HG03354 (cell line): Measurements from ENCODE around the gene UBL5.

ENCODE experiments used
- ATAC-seq: cut with Tn5 transposase; IDR thresholded peaks from one replicate; pipeline ENCODE4 v1.9.1; 2021; ENCODE audit warnings: mild to moderate bottlenecking; ENCODE audit not compliant: unreplicated experiment, poor library complexity, severe bottlenecking

The UBL5 gene

DNA sequence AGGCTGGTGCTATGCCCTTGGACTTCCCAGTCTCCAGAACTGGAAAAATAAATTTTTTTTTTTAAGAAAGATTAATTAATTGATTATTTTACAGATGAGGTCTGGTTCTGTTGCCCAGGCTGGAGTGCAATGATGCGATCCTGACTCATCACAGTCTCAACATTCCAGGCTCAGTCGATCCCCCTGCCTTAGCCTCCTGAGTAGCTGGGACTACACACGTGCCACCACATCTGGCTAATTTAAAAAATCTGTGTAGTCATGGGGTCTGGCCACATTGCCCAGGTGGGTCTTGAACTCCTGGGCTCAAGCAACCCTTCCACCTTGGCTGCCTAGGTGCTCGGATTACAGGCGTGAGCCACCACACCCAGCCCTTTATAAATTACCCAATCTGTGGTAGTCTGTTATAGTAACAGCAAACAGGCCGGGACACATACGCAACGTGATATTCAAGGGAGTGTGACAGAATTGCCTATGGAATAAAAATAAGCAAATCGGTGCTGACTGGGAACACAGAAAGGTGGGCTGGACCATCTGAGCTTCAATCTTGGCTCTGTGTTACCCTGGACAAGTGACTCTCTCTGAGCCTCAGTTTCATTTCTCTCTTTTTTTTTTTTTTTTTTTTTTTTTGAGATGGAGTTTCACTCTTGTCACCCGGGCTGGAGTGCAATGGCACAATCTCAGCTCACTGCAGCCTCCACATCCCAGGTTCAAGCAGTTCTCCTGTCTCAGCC, 50.2 kb downstream of the UBL5 start:
- ATAC-seq, result no peak

GRCh38 chr19:9878511-9879196, 50.9 kb downstream of the UBL5 start:
- no peak for ATAC-seq
